OCI-LY3 (cell line): Measurements from ENCODE around the gene SRCIN1.

Experiments
- CTCF ChIP-seq: fragments of 200-600, 300-600 bp; sonication (generic); IDR thresholded peaks from 2 replicates; pipeline ENCODE4 v1.5.1; 2014; ENCODE audit warnings: antibody characterized with exemption, low read length, low read depth
- EZH2phosphoT487 ChIP-seq: fragments of 200-600 bp; shearing (Covaris generic); IDR thresholded peaks from 2 replicates; pipeline ENCODE4 v1.6.1; 2018; ENCODE audit warnings: antibody characterized with exemption, mixed run types, low read depth

GRCh38 chr17:38508954-38509771, 96.6 kb downstream of the SRCIN1 start:
- TF ChIP-seq CTCF: peak; percentile 58
- no peak for TF ChIP-seq EZH2phosphoT487
